NCI-H146 treated with DMSO at 0.1 percent for 48 hours (cell line): Measurements from ENCODE around the gene MOB3A.
"Not testable (repeated sequence)": the region's sequence is repeated elsewhere in the genome, so short reads cannot be mapped to it uniquely, and the experiment has no call there.

Experiments used
- DNase-seq: peaks from one replicate; lab custom pipeline; 2025; ENCODE audit not compliant: unreplicated experiment; lab: John Stamatoyannopoulos, UW

MOB3A gene

GRCh38 chr19:2035590-2035991 is 60.5 kb downstream of the MOB3A start:
- DNase-seq, result no peak

GRCh38 chr19:2034729-2035589 is 61.2 kb downstream of the MOB3A start:
- no peak for DNase-seq

GRCh38 chr19:2034253-2034652 is 61.9 kb downstream of the MOB3A start:
- not testable (repeated sequence) for DNase-seq

- DNase-seq, result no peak
Measured at GRCh38 chr19:2033825-2034159, 62.3 kb downstream of the MOB3A start.

GRCh38 chr19:2033115-2033824 is 62.9 kb downstream of the MOB3A start:
- no peak for DNase-seq

GRCh38 chr19:2032296-2032941 is 63.7 kb downstream of the MOB3A start:
- DNase-seq, result peak; percentile 11

- no peak for DNase-seq
Measured at GRCh38 chr19:2027361-2027760, 68.8 kb downstream of the MOB3A start.

- DNase-seq, result no peak
Measured at GRCh38 chr19:2026770-2027169, 69.4 kb downstream of the MOB3A start.

- DNase-seq, result no peak
Measured at GRCh38 chr19:2022289-2022688, 73.8 kb downstream of the MOB3A start.

- no peak for DNase-seq
Measured at GRCh38 chr19:2021453-2022140, 74.5 kb downstream of the MOB3A start.
